IPS-NIHi11 (cell line): ENCODE measurements around the gene NEO1.

Experiments
- DNase-seq: peaks from one replicate; pipeline ENCODE4 v3.0.0; 2012; ENCODE audit warnings: mixed read lengths, low spot score

Gene NEO1

GRCh38 chr15:73354241-73354640 is 302.0 kb downstream of the NEO1 start:
- no peak for DNase-seq
